ENCODE data around the gene DIP2B.

The DIP2B gene

DNA sequence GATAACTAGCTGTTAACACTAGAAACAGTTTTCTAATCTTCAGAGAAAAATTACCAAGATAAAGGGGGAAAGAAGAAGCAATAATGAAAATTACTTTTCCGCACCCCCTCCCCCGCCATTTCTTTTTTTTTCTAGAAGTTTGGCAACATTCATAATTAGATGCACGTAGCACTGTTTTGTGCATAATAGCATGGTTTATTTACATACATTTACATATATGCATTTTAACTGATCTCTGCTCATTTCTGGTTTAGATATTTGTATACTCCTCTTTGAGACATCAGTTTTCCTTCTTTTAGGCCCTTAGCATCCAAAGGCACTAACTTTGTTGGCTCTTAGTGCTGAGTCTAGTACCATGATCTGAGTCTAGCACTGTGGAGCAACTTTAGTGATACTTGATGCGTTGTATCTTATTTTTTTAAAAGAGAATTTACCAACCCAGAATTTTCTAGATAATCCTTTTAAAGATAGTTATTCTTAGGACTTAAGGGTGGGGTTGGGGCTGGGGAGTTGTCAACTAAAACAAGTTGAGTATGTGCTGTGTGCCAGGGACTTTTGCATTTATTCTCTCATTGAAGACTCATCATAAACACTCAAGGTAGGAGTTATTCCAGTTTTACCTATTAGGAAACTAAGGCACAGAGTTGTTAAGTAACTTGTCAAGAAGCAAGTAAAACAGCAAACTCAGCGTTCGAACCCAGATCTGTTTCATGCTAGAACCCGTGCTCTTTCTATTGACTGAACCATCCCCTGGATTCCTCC is 110.5 kb downstream of the DIP2B start:
- CTCF ChIA-PET: no interaction called here
- TF ChIP-seq FOXA1 (IDR thresholded peaks at IDR 0.05) (no peak), BHLHE40 (IDR thresholded peaks at IDR 0.05; ENCODE audit: borderline replicate concordance) (no peak), ZNF384 (IDR thresholded peaks at IDR 0.05) (no peak)
- no peak for DNase-seq (ENCODE audit: extremely low spot score)
- POLR2A ChIA-PET: no interaction called here

DNA sequence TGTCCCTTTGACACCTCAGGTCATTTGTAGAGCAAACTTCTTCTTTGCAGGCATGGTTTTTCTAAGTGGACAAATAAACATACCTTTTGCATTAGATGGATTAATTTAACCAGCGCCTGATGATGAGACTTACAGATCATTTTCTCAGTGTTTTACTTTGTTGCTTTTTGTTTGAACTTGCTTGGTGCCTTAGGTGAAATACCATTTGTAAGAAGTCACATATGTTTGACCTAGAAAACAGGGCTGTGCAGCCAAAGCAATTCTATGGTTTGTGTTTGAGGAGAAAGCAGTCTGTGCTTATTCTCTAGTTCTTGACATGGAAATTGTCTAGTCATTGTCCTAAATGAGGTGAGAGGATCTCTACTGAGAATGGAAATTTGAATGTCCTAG is 111.1 kb downstream of the DIP2B start:
- TF ChIP-seq FOXK2 (IDR thresholded peaks at IDR 0.05) (no peak), SP1 (IDR thresholded peaks at IDR 0.05) (no peak), ZNF384 (IDR thresholded peaks at IDR 0.05) (no peak), FOXM1 (IDR thresholded peaks at IDR 0.05; ENCODE audit: borderline replicate concordance) (no peak)
- TF ChIP-seq, protein P1, sequence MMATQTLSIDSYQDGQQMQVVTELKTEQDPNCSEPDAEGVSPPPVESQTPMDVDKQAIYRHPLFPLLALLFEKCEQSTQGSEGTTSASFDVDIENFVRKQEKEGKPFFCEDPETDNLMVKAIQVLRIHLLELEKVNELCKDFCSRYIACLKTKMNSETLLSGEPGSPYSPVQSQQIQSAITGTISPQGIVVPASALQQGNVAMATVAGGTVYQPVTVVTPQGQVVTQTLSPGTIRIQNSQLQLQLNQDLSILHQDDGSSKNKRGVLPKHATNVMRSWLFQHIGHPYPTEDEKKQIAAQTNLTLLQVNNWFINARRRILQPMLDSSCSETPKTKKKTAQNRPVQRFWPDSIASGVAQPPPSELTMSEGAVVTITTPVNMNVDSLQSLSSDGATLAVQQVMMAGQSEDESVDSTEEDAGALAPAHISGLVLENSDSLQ (IDR thresholded peaks at IDR 0.05): no peak
- CTCF ChIA-PET: interaction anchor here (0.9 kb wide), 1 partner anchor 111 kb away, joined by 4 read pairs; the partner anchor contains the start of gene DIP2B
- POLR2A ChIA-PET: no interaction called here
- no peak for DNase-seq (ENCODE audit: extremely low spot score)

GRCh38 chr12:50617657-50618056 is 112.9 kb downstream of the DIP2B start:
- POLR2A ChIA-PET: no interaction called here

GRCh38 chr12:50618864-50619609 is 114.3 kb downstream of the DIP2B start:
- CTCF ChIA-PET: no interaction called here
- TF ChIP-seq SUZ12 (IDR thresholded peaks at IDR 0.05): no peak
- TF ChIP-seq ELF4 (IDR thresholded peaks at IDR 0.05): no peak
- POLR2A ChIA-PET: no interaction called here
- DNase-seq (ENCODE audit: extremely low spot score): no peak

More at GRCh38 chr12:50617657-50618056, 112.9 kb downstream of the DIP2B start:
- CTCF ChIA-PET: no interaction called here
- no peak for DNase-seq (ENCODE audit: extremely low spot score)
- TF ChIP-seq TARDBP (IDR thresholded peaks at IDR 0.05) (no peak), ELF4 (IDR thresholded peaks at IDR 0.05) (no peak)

- ChIA-PET POLR2A (interaction anchor here (1.3 kb wide), 1 partner anchor 113 kb away, joined by 5 read pairs; no protein-coding TSS in a partner anchor), CTCF (no interaction called here)
- DNase-seq (ENCODE audit: extremely low spot score): no peak
- TF ChIP-seq ZNF384 (IDR thresholded peaks at IDR 0.05) (no peak), FOXM1 (IDR thresholded peaks at IDR 0.05; ENCODE audit: borderline replicate concordance) (no peak), FOXK2 (IDR thresholded peaks at IDR 0.05) (no peak), ARNT (IDR thresholded peaks at IDR 0.05) (no peak), SUZ12 (IDR thresholded peaks at IDR 0.05) (no peak), NFRKB (IDR thresholded peaks at IDR 0.05) (no peak), CTBP1 (IDR thresholded peaks at IDR 0.05; ENCODE audit: borderline replicate concordance) (no peak), TARDBP (IDR thresholded peaks at IDR 0.05) (no peak), HDGF (IDR thresholded peaks at IDR 0.05; ENCODE audit: borderline replicate concordance) (no peak), SP1 (IDR thresholded peaks at IDR 0.05) (no peak), BHLHE40 (IDR thresholded peaks at IDR 0.05; ENCODE audit: borderline replicate concordance) (no peak), L3MBTL2 (conservative IDR thresholded peaks at IDR 0.05) (no peak), FOXA1 (IDR thresholded peaks at IDR 0.05) (no peak), LEF1 (IDR thresholded peaks at IDR 0.05; ENCODE audit: borderline replicate concordance) (no peak), ELF4 (IDR thresholded peaks at IDR 0.05) (no peak)
- TF ChIP-seq, protein P1 (IDR thresholded peaks at IDR 0.05): no peak
Measured at GRCh38 chr12:50619610-50619958, 114.8 kb downstream of the DIP2B start.

DNA sequence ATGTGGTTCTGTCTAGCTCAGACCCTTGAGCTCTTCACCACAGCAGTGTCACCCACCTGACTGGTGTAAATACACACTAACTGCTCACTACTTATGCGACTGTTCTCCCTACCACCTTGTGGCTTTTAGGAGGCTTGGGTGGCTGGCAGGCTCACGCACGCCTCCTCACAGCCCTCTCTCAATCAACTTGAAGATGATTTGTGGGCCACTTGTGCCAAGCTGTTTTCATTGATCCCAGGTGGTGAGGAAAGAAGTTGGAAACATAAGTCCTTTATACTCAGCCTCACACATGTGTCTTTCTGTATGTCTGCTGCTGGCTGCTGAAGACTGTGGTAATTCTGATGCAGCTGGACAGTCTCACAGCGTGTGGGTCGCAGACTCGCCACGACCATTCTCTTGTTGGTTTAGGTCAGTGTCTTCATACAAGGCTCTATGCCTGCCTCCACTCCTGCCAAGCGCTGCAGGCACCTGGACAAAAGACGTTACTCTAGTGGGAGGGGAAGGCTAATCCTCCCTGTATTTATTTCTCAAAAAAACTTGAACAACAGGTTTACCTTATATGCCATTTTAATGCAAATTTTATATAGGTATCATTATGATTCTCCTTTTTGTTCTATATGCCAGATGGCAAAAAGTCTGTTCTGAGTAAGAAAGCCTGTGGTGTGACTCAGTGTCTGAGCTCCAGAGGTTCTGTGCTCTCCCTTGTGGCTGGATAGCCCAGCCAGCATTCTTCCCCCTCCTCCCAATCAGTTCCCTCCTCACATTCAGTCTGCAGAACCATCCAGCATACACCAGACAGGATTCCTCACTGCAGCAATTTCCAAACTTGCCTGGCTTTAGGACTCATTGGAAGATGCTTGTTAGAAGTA is 115.6 kb downstream of the DIP2B start:
- POLR2A ChIA-PET: interaction anchor here (1.3 kb wide), 1 partner anchor 114 kb away, joined by 5 read pairs; no protein-coding TSS in a partner anchor
- no peak for DNase-seq (ENCODE audit: extremely low spot score)
- TF ChIP-seq, protein P1 (IDR thresholded peaks at IDR 0.05): no peak
- no peak for TF ChIP-seq BHLHE40 (IDR thresholded peaks at IDR 0.05; ENCODE audit: borderline replicate concordance)
- TF ChIP-seq FOXM1 (IDR thresholded peaks at IDR 0.05; ENCODE audit: borderline replicate concordance): no peak
- CTCF ChIA-PET: no interaction called here

Data from HEK293T (cell line).